HepG2 (cell line): Measurements from ENCODE around the gene TBX21. TPM values are rescaled to one million over a fixed set of nuclear protein-coding genes. Genes with fewer than 3 reads are reported as not detected.
A peak's percentile ranks its signal among the peaks of the same experiment; 100 is the strongest.

Experiments
- ATAC-seq: fragments of 200-7000 bp; cut with Tn5 transposase; 3 replicates; pipeline ENCODE4 v1.9.1; 2020; ENCODE audit warnings: mild to moderate bottlenecking, moderate library complexity
- BruUV-seq: library from RNA; stranded (reverse); fragments of 400-500 nt; replicated peaks from 2 replicates; lab custom pipeline; 2021; lab: Mats Ljungman, UMichigan
- CTCF ChIA-PET: fragments of 300-600 bp; formaldehyde crosslinking; extraction: SDS; loops from one replicate; lab custom pipeline; 2021; ENCODE audit warnings: low total read pairs, inconsistent platforms, low intra/inter-chr PET ratio; lab: Yijun Ruan, JAX
- POLR2A ChIA-PET: fragments of 350-600 bp; sonication (Branson Sonifier 250); formaldehyde crosslinking; loops from one replicate; lab custom pipeline; 2020; ENCODE audit warnings: antibody characterized with exemption, inconsistent platforms; lab: Yijun Ruan, JAX
- DNase-seq: peaks from one replicate; pipeline ENCODE4 v3.0.0-alpha.2; 2015; ENCODE audit warnings: low spot score
- FAIRE-seq: peaks from 3 replicates; lab custom pipeline; 2011; peaks lifted over from hg19 to GRCh38; lab: Jason Lieb, UNC
- H2AFZ ChIP-seq: one replicate; pipeline ENCODE4 v1.6.1; 2011; ENCODE audit warnings: low read length, inconsistent platforms
- H3K27ac ChIP-seq: fragments of 300-600 bp; 3 replicates; pipeline ENCODE4 v1.8.0; 2011; ENCODE audit warnings: mixed run types, mild to moderate bottlenecking, mixed read lengths, low read length, inconsistent platforms; ENCODE audit not compliant: insufficient read depth; ENCODE audit errors: extremely low read length
- H3K27me3 ChIP-seq, 2 experiments: fragments of 200-600 bp in 1 of 2; 2 replicates in 1 of 2; 3 replicates in 1 of 2; pipeline versions ENCODE4 v1.6.0 to v1.8.0; 2011; ENCODE audit warnings: low read length in 2 of 2, mild to moderate bottlenecking in 2 of 2, moderate library complexity in 2 of 2, inconsistent platforms in 1 of 2; ENCODE audit not compliant: insufficient read depth in 2 of 2, control insufficient read depth in 1 of 2
- H3K36me3 ChIP-seq, 2 experiments: fragments of 200-600 bp in 1 of 2; replicated peaks in 1 of 2; 2 replicates in 1 of 2; 3 replicates in 1 of 2; pipeline versions ENCODE4 v1.5.1 to v1.8.0; 2011; ENCODE audit warnings: low read length in 2 of 2, inconsistent platforms in 1 of 2; ENCODE audit not compliant: insufficient read depth in 2 of 2, control insufficient read depth in 1 of 2
- H3K4me1 ChIP-seq: 2 replicates; pipeline ENCODE4 v1.5.1; 2012; ENCODE audit warnings: low read length, inconsistent platforms; ENCODE audit not compliant: insufficient read depth
- H3K4me2 ChIP-seq: 2 replicates; pipeline ENCODE4 v1.6.0; 2011; ENCODE audit warnings: low read depth, low read length, inconsistent platforms
- H3K4me3 ChIP-seq, 3 experiments: fragments of 200-600 bp in 1 of 3; sonication (generic), shearing (Covaris generic) in 1 of 3; replicated peaks in 1 of 3; 2 replicates each; pipeline ENCODE4 v1.5.1; 2011 to 2016; ENCODE audit warnings: low read length in 3 of 3, inconsistent platforms in 2 of 3, low read depth in 2 of 3, mild to moderate bottlenecking in 2 of 3, control low read depth in 1 of 3, mixed read lengths in 1 of 3; ENCODE audit not compliant: insufficient read depth in 1 of 3
- H3K79me2 ChIP-seq: one replicate; pipeline ENCODE4 v1.6.1; 2011; ENCODE audit warnings: low read length, inconsistent platforms; ENCODE audit not compliant: insufficient read depth
- H3K9ac ChIP-seq: 2 replicates; pipeline ENCODE4 v1.6.0; 2011; ENCODE audit warnings: mild to moderate bottlenecking, low read depth, low read length, inconsistent platforms; ENCODE audit not compliant: insufficient read depth
- H3K9me3 ChIP-seq: 2 replicates; pipeline ENCODE4 v1.5.1; 2012; ENCODE audit warnings: mild to moderate bottlenecking, low read length
- H4K20me1 ChIP-seq: 2 replicates; pipeline ENCODE4 v1.6.0; 2011; ENCODE audit warnings: inconsistent platforms, mild to moderate bottlenecking, low read length, moderate library complexity; ENCODE audit not compliant: insufficient read depth
- GATAD1 ChIP-seq: IDR thresholded peaks from 2 replicates; pipeline ENCODE4 v1.6.1; 2016; ENCODE audit warnings: missing genetic modification reagents, missing compliant biosample characterization
- HNF4G ChIP-seq, 2 experiments: sonication (generic) in 1 of 2; formaldehyde crosslinking in 1 of 2; IDR thresholded peaks; 2 replicates each; pipeline versions ENCODE4 v1.4.0 to v1.6.1; 2011 to 2020; ENCODE audit warnings: borderline replicate concordance in 2 of 2, low read depth in 2 of 2, mild to moderate bottlenecking in 2 of 2, low read length in 1 of 2, missing genetic modification reagents in 1 of 2, moderate library complexity in 1 of 2
- NFIB ChIP-seq: sonication (generic); formaldehyde crosslinking; IDR thresholded peaks from 2 replicates; pipeline ENCODE4 v1.9.0; 2021; ENCODE audit warnings: missing genetic modification reagents, mild to moderate bottlenecking, borderline replicate concordance
- NPAS2 ChIP-seq: sonication (generic); formaldehyde crosslinking; IDR thresholded peaks from 2 replicates; pipeline ENCODE4 v1.8.0; 2022; ENCODE audit warnings: mild to moderate bottlenecking, missing genetic modification reagents, borderline replicate concordance
- PAWR ChIP-seq: sonication (generic); formaldehyde crosslinking; IDR thresholded peaks from 2 replicates; pipeline ENCODE4 v1.4.0; 2020; ENCODE audit warnings: missing genetic modification reagents, mild to moderate bottlenecking, borderline replicate concordance
- SP1 ChIP-seq, 2 experiments: fragments of 450-650 bp in 1 of 2; sonication (generic) in 1 of 2; formaldehyde crosslinking in 1 of 2; IDR thresholded peaks; 2 replicates each; pipeline versions ENCODE4 v1.4.0 to v1.6.1; 2016 to 2020; ENCODE audit warnings: missing genetic modification reagents in 1 of 2
- ZFX ChIP-seq: sonication (generic); formaldehyde crosslinking; IDR thresholded peaks from 2 replicates; pipeline ENCODE4 v1.4.0; 2020; ENCODE audit warnings: mild to moderate bottlenecking, low read depth, missing genetic modification reagents, moderate library complexity
- WGBS: methylation state at CpG from one replicate; pipeline ENCODE4 v1.1.6; 2017; ENCODE audit warnings: low lambda C conversion rate; 5-methylcytosine and 5-hydroxymethylcytosine counted together
- in situ Hi-C: cut with HindIII; loops from 2 replicates; pipeline ENCODE4 v1.10.0; 2017; ENCODE audit warnings: low pct_unique_long_range_greater_than_20kb; ENCODE audit not compliant: extremely low pct_ligation_motif_present
- intact Hi-C: fragments of 100-400 bp; cut with micrococcal nuclease; formaldehyde crosslinking; loops from one replicate; pipeline ENCODE4 v1.10.0; 2022; ENCODE audit not compliant: unreplicated experiment
- polyA plus RNA-seq, 8 experiments: library from polyadenylated mRNA; depleted of rRNA in 3 of 8; stranded (reverse) in 7 of 8; unstranded in 1 of 8; fragments of >200 nt; fragmentation: Illumina TruSeq in 4 of 8; extraction: Trizol in 4 of 8; gene quantifications; 2 replicates each; pipeline versions ENCODE4 v1.2.1 to v1.2.3, GENCODE V29; 2011 to 2016; ENCODE audit warnings: low read depth in 4 of 8, missing spikeins in 1 of 8, mixed read lengths in 1 of 8; ENCODE audit not compliant: insufficient read depth in 1 of 8
- total RNA-seq, 5 experiments: library from RNA; depleted of rRNA; stranded (reverse); fragments of >200 nt; fragmentation: Illumina TruSeq; extraction: Trizol; gene quantifications; 2 replicates each; pipeline ENCODE4 v1.2.3, GENCODE V29; 2016; ENCODE audit warnings: low read depth in 1 of 5
- TF ChIP-seq, protein P1 (sequence below): sonication (generic); formaldehyde crosslinking; IDR thresholded peaks from 2 replicates; pipeline ENCODE4 v1.8.1; 2023; ENCODE audit warnings: missing genetic modification reagents, mild to moderate bottlenecking, borderline replicate concordance
- TF ChIP-seq, protein P2 (sequence below): IDR thresholded peaks from 2 replicates; pipeline ENCODE4 v1.6.1; 2016; ENCODE audit warnings: low read depth, control low read depth
- TF ChIP-seq, protein P3 (sequence below): sonication (generic); formaldehyde crosslinking; IDR thresholded peaks from 2 replicates; pipeline ENCODE4 v1.4.0; 2020; ENCODE audit warnings: missing genetic modification reagents, borderline replicate concordance
- TF ChIP-seq, protein P4 (sequence below): conservative IDR thresholded peaks from 2 replicates; pipeline ENCODE4 v1.6.1; 2018; ENCODE audit warnings: missing genetic modification reagents
- TF ChIP-seq, protein P5 (sequence below): sonication (generic); formaldehyde crosslinking; IDR thresholded peaks from 2 replicates; pipeline ENCODE4 v1.9.0; 2022; ENCODE audit warnings: low read depth, missing genetic modification reagents

The TBX21 gene
- total and polyA plus RNA-seq, 2 of the 13 experiments (the other 11 are each of a cell fraction or from before 2014, with no cell fraction given) = not detected

DNA sequence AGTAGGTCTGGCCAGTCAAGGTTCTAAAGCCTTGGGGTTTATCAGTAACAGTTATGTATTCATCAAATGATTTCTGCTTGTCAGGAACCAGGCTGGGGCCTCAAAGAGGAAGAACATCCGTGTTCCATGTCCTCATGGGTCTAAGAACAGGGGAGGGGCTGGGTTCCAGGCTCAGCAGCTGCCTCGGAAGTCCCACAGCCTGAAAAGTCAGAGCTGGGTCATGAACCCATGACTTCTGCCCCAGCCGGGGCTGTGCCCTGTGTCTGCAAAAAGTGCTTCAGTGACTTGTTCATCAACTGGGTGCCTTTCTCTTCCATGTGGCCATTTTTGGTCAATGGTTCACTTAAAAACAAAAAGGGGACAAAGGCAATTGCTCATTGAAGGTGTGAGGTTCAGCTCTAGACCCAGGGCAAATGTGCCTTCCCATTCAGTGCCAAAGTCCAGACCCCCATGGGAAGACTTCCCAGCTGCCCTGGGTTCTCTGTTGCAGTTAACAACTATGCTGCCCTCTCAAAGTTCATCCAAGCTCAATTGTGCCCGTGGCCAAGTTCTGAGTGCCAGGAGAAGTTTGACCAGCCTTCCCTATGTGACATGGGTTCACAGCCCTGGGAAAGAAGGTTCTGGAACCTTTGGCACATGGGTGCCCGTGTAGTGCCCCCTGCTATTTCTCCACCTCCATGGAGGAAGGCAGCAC, 20.6 kb upstream of the TBX21 start:
- ChIA-PET CTCF (no interaction called here), POLR2A (no interaction called here)
- in situ Hi-C loops = no loop called here
- Histone ChIP-seq H3K79me2 (no peaks in the 10 kb centered on the region), H3K9ac (no peak overlapping the region), H3K4me3 (no peak overlapping the region), H4K20me1 (no peaks in the 10 kb centered on the region), H3K27me3 (peaks cover 2 to 38% of the 10 kb centered on the region in 2 experiments; a peak in 3 of 5 replicates), H2AFZ (no peak overlapping the region), H3K36me3 (no peaks in the 10 kb centered on the region), H3K4me1 (peaks cover 16% of the 10 kb centered on the region), H3K27ac (no peak overlapping the region), H3K4me2 (no peak overlapping the region), H3K9me3 (no peaks in the 10 kb centered on the region)
- FAIRE-seq = peak; percentile 37
- peak; percentile 10; the same call in 1 of the 3 replicates for ATAC-seq
- intact Hi-C loops = loop anchor here (2.0 kb wide), 1 partner anchor 48 kb away; no protein-coding TSS in a partner anchor
- no TSS peak for BruUV-seq
- DNase-seq = no peak
- 8% methylated on average over 5 of the region's 5 CpGs for WGBS
- TF ChIP-seq, protein P1, sequence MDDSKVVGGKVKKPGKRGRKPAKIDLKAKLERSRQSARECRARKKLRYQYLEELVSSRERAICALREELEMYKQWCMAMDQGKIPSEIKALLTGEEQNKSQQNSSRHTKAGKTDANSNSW = no peak
- TF ChIP-seq PAWR (CRISPR knock-in tag) = no peak
- TF ChIP-seq NFIB (CRISPR knock-in tag) = 0 out of 2 replicates have a peak, but pooled peaks have one; percentile 19
- TF ChIP-seq SP1 (IDR thresholded peaks at IDR 0.05) = no peak
- TF ChIP-seq SP1 (CRISPR knock-in tag; IDR thresholded peaks at IDR 0.05) = no peak
- no peak for TF ChIP-seq NPAS2 (CRISPR knock-in tag)
- TF ChIP-seq, protein P2, sequence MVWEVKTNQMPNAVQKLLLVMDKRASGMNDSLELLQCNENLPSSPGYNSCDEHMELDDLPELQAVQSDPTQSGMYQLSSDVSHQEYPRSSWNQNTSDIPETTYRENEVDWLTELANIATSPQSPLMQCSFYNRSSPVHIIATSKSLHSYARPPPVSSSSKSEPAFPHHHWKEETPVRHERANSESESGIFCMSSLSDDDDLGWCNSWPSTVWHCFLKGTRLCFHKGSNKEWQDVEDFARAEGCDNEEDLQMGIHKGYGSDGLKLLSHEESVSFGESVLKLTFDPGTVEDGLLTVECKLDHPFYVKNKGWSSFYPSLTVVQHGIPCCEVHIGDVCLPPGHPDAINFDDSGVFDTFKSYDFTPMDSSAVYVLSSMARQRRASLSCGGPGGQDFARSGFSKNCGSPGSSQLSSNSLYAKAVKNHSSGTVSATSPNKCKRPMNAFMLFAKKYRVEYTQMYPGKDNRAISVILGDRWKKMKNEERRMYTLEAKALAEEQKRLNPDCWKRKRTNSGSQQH (CRISPR knock-in tag) = no peak
- TF ChIP-seq, protein P3, sequence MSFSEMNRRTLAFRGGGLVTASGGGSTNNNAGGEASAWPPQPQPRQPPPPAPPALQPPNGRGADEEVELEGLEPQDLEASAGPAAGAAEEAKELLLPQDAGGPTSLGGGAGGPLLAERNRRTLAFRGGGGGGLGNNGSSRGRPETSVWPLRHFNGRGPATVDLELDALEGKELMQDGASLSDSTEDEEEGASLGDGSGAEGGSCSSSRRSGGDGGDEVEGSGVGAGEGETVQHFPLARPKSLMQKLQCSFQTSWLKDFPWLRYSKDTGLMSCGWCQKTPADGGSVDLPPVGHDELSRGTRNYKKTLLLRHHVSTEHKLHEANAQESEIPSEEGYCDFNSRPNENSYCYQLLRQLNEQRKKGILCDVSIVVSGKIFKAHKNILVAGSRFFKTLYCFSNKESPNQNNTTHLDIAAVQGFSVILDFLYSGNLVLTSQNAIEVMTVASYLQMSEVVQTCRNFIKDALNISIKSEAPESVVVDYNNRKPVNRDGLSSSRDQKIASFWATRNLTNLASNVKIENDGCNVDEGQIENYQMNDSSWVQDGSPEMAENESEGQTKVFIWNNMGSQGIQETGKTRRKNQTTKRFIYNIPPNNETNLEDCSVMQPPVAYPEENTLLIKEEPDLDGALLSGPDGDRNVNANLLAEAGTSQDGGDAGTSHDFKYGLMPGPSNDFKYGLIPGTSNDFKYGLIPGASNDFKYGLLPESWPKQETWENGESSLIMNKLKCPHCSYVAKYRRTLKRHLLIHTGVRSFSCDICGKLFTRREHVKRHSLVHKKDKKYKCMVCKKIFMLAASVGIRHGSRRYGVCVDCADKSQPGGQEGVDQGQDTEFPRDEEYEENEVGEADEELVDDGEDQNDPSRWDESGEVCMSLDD (CRISPR knock-in tag) = no peak
- no peak for TF ChIP-seq GATAD1 (CRISPR knock-in tag)
- TF ChIP-seq, protein P4, sequence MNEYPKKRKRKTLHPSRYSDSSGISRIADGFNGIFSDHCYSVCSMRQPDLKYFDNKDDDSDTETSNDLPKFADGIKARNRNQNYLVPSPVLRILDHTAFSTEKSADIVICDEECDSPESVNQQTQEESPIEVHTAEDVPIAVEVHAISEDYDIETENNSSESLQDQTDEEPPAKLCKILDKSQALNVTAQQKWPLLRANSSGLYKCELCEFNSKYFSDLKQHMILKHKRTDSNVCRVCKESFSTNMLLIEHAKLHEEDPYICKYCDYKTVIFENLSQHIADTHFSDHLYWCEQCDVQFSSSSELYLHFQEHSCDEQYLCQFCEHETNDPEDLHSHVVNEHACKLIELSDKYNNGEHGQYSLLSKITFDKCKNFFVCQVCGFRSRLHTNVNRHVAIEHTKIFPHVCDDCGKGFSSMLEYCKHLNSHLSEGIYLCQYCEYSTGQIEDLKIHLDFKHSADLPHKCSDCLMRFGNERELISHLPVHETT (CRISPR knock-in tag) = no peak
- TF ChIP-seq ZFX = no peak
- TF ChIP-seq, protein P5, sequence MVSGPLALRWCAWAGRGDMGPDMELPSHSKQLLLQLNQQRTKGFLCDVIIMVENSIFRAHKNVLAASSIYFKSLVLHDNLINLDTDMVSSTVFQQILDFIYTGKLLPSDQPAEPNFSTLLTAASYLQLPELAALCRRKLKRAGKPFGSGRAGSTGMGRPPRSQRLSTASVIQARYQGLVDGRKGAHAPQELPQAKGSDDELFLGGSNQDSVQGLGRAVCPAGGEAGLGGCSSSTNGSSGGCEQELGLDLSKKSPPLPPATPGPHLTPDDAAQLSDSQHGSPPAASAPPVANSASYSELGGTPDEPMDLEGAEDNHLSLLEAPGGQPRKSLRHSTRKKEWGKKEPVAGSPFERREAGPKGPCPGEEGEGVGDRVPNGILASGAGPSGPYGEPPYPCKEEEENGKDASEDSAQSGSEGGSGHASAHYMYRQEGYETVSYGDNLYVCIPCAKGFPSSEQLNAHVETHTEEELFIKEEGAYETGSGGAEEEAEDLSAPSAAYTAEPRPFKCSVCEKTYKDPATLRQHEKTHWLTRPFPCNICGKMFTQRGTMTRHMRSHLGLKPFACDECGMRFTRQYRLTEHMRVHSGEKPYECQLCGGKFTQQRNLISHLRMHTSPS = peak; percentile 56; the same call in 1 of the 2 replicates
- TF ChIP-seq HNF4G (IDR thresholded peaks at IDR 0.05; ENCODE audit: borderline replicate concordance, low read depth, low read length) = peak; percentile 43; the same call in 1 of the 2 replicates
- TF ChIP-seq HNF4G (CRISPR knock-in tag; IDR thresholded peaks at IDR 0.05; ENCODE audit: borderline replicate concordance, low read depth) = no peak
